HepG2 (cell line): ENCODE results near the gene SPTSSB. TPM values are rescaled to one million over a fixed set of nuclear protein-coding genes. Genes with fewer than 3 reads are reported as not detected.
A peak's percentile ranks its signal among the peaks of the same experiment; 100 is the strongest.

ENCODE experiments used
- ERF ChIP-seq: IDR thresholded peaks from 2 replicates; pipeline ENCODE4 v1.6.1; 2018; ENCODE audit warnings: missing biosample characterization, missing genetic modification reagents
- GATAD2A ChIP-seq: IDR thresholded peaks from 2 replicates; pipeline ENCODE4 v1.6.1; 2016
- HNF4A ChIP-seq: sonication (generic); formaldehyde crosslinking; IDR thresholded peaks from 2 replicates; pipeline ENCODE4 v1.4.0; 2020; ENCODE audit warnings: missing genetic modification reagents
- HNRNPLL ChIP-seq: fragments of 200-400 bp; formaldehyde crosslinking; IDR thresholded peaks from 2 replicates; pipeline ENCODE4 v1.6.1; 2017; ENCODE audit warnings: mild to moderate bottlenecking, low read depth, low read length; ENCODE audit not compliant: poor library complexity, severe bottlenecking
- HOXA3 ChIP-seq: sonication (generic); formaldehyde crosslinking; IDR thresholded peaks from 2 replicates; pipeline ENCODE4 v1.5.0; 2020; ENCODE audit warnings: missing genetic modification reagents
- MIXL1 ChIP-seq: IDR thresholded peaks from 2 replicates; pipeline ENCODE4 v1.6.1; 2016
- NR2F6 ChIP-seq, 2 experiments: IDR thresholded peaks; 2 replicates each; pipeline ENCODE4 v1.6.1; 2016; ENCODE audit warnings: antibody characterized with exemption in 1 of 2, mild to moderate bottlenecking in 1 of 2
- RFXANK ChIP-seq: IDR thresholded peaks from 2 replicates; pipeline ENCODE4 v1.6.1; 2016
- ZBTB1 ChIP-seq: sonication (generic); formaldehyde crosslinking; IDR thresholded peaks from 2 replicates; pipeline ENCODE4 v1.4.0; 2020; ENCODE audit warnings: missing genetic modification reagents, borderline replicate concordance
- ZBTB4 ChIP-seq: sonication (generic); formaldehyde crosslinking; IDR thresholded peaks from 2 replicates; pipeline ENCODE4 v1.4.0; 2020; ENCODE audit warnings: missing genetic modification reagents, mild to moderate bottlenecking, borderline replicate concordance
- ZHX1 ChIP-seq: sonication (generic); formaldehyde crosslinking; IDR thresholded peaks from 2 replicates; pipeline ENCODE4 v1.8.1; 2022; ENCODE audit warnings: low read depth, mild to moderate bottlenecking, missing genetic modification reagents
- ZNF75D ChIP-seq: sonication (generic); formaldehyde crosslinking; IDR thresholded peaks from 2 replicates; pipeline ENCODE4 v1.8.1; 2023; ENCODE audit warnings: missing genetic modification reagents, mild to moderate bottlenecking, borderline replicate concordance
- ZNF792 ChIP-seq: IDR thresholded peaks from 2 replicates; pipeline ENCODE4 v1.6.1; 2016
- polyA plus RNA-seq, 8 experiments: library from polyadenylated mRNA; depleted of rRNA in 3 of 8; stranded (reverse) in 7 of 8; unstranded in 1 of 8; fragments of >200 nt; fragmentation: Illumina TruSeq in 4 of 8; extraction: Trizol in 4 of 8; gene quantifications; 2 replicates each; pipeline versions ENCODE4 v1.2.1 to v1.2.3, GENCODE V29; 2011 to 2016; ENCODE audit warnings: low read depth in 4 of 8, missing spikeins in 1 of 8, mixed read lengths in 1 of 8; ENCODE audit not compliant: insufficient read depth in 1 of 8
- total RNA-seq, 5 experiments: library from RNA; depleted of rRNA; stranded (reverse); fragments of >200 nt; fragmentation: Illumina TruSeq; extraction: Trizol; gene quantifications; 2 replicates each; pipeline ENCODE4 v1.2.3, GENCODE V29; 2016; ENCODE audit warnings: low read depth in 1 of 5
- TF ChIP-seq, protein P1 (sequence below): sonication (generic); formaldehyde crosslinking; IDR thresholded peaks from 2 replicates; pipeline ENCODE4 v1.4.0; 2020; ENCODE audit warnings: missing genetic modification reagents, borderline replicate concordance
- TF ChIP-seq, protein P2 (sequence below): sonication (generic); formaldehyde crosslinking; conservative IDR thresholded peaks from 2 replicates; pipeline ENCODE4 v1.4.0; 2020; ENCODE audit warnings: missing genetic modification reagents
- TF ChIP-seq, protein P3 (sequence below): sonication (generic); formaldehyde crosslinking; IDR thresholded peaks from 2 replicates; pipeline ENCODE4 v1.8.0; 2022; ENCODE audit warnings: mild to moderate bottlenecking, missing genetic modification reagents, moderate library complexity
- TF ChIP-seq, protein P4 (sequence below): sonication (generic); formaldehyde crosslinking; IDR thresholded peaks from 2 replicates; pipeline ENCODE4 v1.9.0; 2021; ENCODE audit warnings: missing genetic modification reagents, mild to moderate bottlenecking, borderline replicate concordance

SPTSSB gene
- total and polyA plus RNA-seq, 2 of the 13 experiments (the other 11 are each of a cell fraction or from before 2014, with no cell fraction given): 0.51 to 2.4 TPM

DNA sequence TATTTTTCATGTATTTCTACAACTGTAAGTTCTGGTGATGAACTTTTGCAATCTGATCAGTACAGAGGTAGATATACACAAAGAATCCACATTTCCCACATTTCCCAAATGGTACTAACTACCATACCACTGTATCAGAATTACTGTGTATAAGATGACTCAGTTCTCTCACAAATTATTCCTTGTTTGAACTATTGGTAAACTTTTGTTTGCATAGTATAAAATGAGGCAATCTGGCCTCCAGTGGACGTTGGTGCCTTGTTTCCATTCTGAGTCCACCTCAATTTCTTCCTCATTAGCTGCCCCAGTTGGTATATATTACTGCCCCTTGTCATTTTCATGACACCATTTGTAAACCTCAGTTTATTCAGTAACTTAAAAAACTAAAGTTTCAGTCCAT, 38.5 kb downstream of the SPTSSB start (continued):
- TF ChIP-seq, protein P1, sequence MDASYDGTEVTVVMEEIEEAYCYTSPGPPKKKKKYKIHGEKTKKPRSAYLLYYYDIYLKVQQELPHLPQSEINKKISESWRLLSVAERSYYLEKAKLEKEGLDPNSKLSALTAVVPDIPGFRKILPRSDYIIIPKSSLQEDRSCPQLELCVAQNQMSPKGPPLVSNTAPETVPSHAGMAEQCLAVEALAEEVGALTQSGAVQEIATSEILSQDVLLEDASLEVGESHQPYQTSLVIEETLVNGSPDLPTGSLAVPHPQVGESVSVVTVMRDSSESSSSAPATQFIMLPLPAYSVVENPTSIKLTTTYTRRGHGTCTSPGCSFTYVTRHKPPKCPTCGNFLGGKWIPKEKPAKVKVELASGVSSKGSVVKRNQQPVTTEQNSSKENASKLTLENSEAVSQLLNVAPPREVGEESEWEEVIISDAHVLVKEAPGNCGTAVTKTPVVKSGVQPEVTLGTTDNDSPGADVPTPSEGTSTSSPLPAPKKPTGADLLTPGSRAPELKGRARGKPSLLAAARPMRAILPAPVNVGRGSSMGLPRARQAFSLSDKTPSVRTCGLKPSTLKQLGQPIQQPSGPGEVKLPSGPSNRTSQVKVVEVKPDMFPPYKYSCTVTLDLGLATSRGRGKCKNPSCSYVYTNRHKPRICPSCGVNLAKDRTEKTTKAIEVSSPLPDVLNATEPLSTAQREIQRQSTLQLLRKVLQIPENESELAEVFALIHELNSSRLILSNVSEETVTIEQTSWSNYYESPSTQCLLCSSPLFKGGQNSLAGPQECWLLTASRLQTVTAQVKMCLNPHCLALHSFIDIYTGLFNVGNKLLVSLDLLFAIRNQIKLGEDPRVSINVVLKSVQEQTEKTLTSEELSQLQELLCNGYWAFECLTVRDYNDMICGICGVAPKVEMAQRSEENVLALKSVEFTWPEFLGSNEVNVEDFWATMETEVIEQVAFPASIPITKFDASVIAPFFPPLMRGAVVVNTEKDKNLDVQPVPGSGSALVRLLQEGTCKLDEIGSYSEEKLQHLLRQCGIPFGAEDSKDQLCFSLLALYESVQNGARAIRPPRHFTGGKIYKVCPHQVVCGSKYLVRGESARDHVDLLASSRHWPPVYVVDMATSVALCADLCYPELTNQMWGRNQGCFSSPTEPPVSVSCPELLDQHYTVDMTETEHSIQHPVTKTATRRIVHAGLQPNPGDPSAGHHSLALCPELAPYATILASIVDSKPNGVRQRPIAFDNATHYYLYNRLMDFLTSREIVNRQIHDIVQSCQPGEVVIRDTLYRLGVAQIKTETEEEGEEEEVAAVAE (CRISPR knock-in tag): no peak
- no peak for TF ChIP-seq ZBTB4
- TF ChIP-seq NR2F6 (IDR thresholded peaks at IDR 0.05): no peak
- 0 out of 2 replicates have a peak, but pooled peaks have one; percentile 10 for TF ChIP-seq NR2F6 (CRISPR knock-in tag; IDR thresholded peaks at IDR 0.05)
- no peak for TF ChIP-seq ERF (CRISPR knock-in tag)
- no peak for TF ChIP-seq RFXANK (CRISPR knock-in tag)
- TF ChIP-seq, protein P2, sequence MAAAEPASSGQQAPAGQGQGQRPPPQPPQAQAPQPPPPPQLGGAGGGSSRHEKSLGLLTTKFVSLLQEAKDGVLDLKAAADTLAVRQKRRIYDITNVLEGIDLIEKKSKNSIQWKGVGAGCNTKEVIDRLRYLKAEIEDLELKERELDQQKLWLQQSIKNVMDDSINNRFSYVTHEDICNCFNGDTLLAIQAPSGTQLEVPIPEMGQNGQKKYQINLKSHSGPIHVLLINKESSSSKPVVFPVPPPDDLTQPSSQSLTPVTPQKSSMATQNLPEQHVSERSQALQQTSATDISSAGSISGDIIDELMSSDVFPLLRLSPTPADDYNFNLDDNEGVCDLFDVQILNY (CRISPR knock-in tag): no peak
- TF ChIP-seq HNF4A (CRISPR knock-in tag): peak; percentile 34
- TF ChIP-seq, protein P3, sequence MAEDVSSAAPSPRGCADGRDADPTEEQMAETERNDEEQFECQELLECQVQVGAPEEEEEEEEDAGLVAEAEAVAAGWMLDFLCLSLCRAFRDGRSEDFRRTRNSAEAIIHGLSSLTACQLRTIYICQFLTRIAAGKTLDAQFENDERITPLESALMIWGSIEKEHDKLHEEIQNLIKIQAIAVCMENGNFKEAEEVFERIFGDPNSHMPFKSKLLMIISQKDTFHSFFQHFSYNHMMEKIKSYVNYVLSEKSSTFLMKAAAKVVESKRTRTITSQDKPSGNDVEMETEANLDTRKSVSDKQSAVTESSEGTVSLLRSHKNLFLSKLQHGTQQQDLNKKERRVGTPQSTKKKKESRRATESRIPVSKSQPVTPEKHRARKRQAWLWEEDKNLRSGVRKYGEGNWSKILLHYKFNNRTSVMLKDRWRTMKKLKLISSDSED (CRISPR knock-in tag): no peak
- no peak for TF ChIP-seq ZHX1 (CRISPR knock-in tag)
- no peak for TF ChIP-seq ZNF792
- no peak for TF ChIP-seq ZBTB1 (CRISPR knock-in tag)
- TF ChIP-seq, protein P4, sequence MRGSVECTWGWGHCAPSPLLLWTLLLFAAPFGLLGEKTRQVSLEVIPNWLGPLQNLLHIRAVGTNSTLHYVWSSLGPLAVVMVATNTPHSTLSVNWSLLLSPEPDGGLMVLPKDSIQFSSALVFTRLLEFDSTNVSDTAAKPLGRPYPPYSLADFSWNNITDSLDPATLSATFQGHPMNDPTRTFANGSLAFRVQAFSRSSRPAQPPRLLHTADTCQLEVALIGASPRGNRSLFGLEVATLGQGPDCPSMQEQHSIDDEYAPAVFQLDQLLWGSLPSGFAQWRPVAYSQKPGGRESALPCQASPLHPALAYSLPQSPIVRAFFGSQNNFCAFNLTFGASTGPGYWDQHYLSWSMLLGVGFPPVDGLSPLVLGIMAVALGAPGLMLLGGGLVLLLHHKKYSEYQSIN: no peak
- no peak for TF ChIP-seq HOXA3
- peak; percentile 69 for TF ChIP-seq GATAD2A (CRISPR knock-in tag)
- TF ChIP-seq ZNF75D (CRISPR knock-in tag): no peak
- no peak for TF ChIP-seq HNRNPLL
- TF ChIP-seq MIXL1: 0 out of 2 replicates have a peak, but pooled peaks have one; percentile 41
